DMS53 (cell line): Measurements from ENCODE around the gene IPO8.
"Not testable (repeated sequence)": the region's sequence is repeated elsewhere in the genome, so short reads cannot be mapped to it uniquely, and the experiment has no call there.

Experiments
- DNase-seq: peaks from one replicate; lab custom pipeline; 2025; lab: John Stamatoyannopoulos, UW

IPO8 gene

DNA sequence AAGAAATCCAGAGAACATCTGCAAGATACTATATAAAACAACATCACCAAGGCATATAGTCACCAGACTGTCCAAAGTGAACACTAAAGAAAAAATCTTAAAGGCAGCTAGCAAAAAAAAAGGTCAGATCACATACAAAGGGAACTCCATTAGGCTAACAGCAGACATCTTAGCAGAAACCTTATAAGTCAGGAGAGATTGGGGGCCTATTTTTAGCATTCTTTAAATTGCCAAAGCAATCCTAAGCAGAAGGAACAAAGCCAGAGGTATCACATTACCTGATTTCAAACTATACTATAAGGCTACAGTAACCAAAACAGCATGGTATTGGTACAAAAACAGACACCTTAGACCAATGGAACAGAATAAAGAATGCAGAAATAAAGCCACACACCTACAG, 92.5 kb downstream of the IPO8 start:
- no peak for DNase-seq

- DNase-seq, result no peak
Measured at GRCh38 chr12:30602678-30603077, 93.0 kb downstream of the IPO8 start.

DNA sequence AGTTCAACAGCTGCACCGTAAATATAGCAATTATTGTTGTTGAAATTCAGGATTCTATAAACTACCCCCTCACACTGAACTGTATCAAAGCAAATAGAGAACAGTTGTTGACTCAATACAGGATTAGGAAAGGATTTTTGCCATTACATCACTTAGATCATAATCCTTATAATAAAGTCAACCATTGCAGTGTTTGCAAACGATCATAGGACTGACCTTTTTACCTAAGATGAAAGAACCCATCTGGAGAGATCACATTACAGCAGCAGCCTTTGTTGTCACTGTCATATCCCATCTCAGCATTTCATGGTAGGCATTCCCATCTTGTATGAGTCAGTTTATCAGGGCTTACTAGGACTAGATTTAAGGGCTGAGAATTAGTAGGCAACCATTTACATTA, 96.1 kb downstream of the IPO8 start:
- DNase-seq, result peak; percentile 100

GRCh38 chr12:30598889-30599288, 96.8 kb downstream of the IPO8 start:
- peak; percentile 43 for DNase-seq

- no peak for DNase-seq
Measured at GRCh38 chr12:30595742-30596141, 99.9 kb downstream of the IPO8 start.

GRCh38 chr12:30594509-30594908, 101.2 kb downstream of the IPO8 start:
- DNase-seq, result no peak

GRCh38 chr12:30588572-30588971, 107.1 kb downstream of the IPO8 start:
- not testable (repeated sequence) for DNase-seq

DNA sequence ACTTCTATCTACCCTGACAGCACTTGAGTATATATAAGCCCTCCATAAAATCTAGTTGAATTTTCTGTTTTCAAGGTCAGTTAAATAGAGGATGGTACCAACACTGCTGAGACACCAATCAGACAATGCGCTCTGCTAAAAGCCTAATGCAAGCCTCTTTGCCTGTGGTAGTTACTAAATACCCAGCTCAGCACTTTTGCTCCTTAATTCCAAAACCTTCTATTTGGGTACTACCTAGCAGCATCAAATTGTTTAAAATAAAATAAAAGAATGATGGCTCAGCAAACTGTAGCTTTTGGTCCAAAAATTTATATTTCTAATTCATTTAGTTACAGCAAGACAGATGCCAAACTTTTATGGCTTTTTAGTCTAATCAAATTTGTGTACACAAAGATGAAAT, 107.9 kb downstream of the IPO8 start:
- DNase-seq, result no peak

DNA sequence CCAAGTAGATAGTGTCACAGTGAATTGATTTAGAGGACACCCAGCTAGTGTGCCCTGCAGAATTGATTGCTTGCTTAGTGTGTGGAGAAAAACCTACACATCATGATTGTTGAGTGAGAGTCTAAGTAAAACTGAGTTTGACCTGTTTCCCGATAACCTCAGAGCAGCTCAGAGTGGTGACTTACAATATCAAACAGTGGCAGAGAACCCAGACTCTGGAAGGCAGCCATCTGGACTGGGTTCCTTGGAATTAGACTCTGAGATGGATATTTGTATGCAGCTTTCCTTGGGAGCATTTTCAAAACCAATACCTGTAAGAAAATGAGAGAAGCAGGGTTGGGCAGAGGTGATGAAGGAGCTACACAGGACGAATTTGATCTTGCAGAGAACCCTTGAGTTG, 109.8 kb downstream of the IPO8 start:
- DNase-seq, result no peak

- DNase-seq, result no peak
Measured at GRCh38 chr12:30582943-30583342, 112.7 kb downstream of the IPO8 start.

DNA sequence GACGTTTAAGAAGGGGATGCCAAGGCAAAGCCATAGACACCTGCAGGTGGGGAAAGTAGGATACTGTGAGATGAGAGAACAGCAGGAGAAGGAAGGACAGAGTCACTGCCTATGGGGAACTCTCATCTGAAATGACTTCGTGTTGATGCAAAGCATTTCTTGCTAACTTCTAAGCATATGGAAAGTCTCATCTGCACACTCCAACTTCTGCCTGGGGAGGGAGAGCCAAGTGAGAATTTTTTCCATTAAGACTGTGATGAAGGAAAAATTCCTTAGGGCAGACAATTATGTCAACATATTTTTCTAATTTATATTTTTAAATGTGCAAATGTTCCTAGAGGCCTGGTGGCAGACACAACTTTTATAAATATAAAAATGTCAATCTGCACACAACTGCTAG, 115.3 kb downstream of the IPO8 start:
- DNase-seq, result no peak
